Effector CD4-positive, alpha-beta T cell (primary cell): ENCODE data around the gene VEGFA.

Experiments used
- DNase-seq: peaks from one replicate; pipeline ENCODE4 v3.0.0-alpha.2; 2020

Gene VEGFA

DNA sequence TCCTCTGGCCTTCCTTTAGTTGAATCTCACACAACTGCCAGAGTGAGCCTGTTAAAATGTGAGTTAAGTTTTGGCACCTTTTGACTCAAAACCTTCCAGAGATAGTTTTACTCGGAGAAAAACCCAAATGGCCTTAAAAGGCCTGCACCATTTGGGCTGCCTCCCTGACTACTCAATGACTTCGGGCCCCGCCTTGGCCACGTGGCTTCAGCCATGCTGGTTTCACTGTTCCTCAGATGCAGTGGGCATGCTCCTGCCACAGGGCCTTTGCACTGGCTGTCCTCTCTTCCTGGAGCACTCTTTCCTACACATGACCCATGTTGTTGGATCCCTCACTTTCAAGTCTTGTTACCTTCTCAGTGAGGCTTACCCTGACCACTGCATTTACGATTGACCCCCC lies 18.3 kb downstream of the VEGFA start:
- DNase-seq, result no peak

DNA sequence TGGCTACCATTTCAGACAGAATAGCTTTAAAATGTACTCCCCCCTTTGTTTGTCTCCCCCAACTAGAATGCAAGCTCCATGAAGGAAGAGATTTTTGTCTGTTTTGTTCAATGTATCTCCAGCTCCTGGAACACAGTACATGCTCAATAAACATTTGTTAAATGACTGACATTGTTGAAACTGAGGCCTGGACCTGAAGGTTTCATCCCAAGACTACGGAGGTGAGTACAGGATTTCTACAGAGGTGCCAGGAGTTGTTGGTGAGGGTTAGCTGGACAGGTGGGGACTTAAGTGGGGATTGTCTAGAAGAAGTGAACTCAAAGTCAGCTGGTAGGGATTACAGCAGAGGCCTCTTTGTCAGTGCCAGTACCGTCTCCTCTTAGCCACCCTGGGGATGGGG lies 19.4 kb downstream of the VEGFA start:
- no peak for DNase-seq

DNA sequence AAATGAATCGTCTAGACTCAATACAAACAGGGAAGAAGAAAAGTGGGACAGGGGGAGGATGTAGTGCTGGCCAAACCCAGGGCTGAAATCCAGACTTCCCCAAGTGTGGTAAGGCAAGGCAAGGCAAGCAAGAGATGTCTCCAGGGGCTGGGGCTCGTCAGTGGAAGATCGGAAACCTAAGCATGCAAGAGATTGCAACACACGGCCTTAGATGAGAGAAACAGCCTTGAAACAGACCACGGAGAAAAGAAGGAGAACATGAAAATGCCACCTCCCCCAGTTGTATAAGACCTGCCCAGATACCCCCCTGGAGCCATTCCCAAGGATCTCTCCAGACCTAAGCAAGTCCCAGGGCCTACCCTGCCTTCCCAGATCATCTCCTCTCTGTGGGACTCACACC lies 20.0 kb downstream of the VEGFA start:
- no peak for DNase-seq

DNA sequence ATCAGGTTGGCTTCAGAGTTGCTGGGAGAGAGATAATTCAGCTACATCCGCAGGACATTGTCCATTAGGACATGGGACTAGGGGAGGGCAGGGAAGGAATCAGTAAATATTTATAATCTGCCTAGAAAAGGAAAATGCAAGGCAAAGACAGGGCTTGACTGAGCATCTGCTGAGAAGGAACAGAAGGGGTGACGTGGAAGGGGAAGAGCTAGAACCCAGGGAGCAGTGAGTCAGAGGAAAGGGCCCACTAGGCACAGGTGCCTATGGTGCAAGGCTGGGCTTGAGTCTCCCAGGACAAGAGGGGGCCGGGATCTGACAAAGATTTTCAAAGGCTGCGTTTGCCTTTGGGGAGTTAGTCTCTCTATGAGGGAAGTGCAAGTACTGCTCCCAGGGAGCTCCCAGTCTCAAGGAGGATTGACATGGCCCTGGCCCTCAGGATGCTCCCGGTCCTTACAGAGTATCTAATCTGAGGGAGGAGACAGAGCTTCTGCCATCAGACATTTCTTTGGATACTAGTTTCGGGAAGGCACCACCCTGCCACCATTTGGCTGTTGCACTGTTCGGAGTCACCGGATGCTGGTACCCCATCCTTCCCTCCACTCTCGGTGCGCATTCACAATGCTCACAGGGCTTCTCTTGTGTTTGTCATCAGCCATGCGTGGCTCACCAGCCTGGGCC lies 21.9 kb downstream of the VEGFA start:
- no peak for DNase-seq

DNA sequence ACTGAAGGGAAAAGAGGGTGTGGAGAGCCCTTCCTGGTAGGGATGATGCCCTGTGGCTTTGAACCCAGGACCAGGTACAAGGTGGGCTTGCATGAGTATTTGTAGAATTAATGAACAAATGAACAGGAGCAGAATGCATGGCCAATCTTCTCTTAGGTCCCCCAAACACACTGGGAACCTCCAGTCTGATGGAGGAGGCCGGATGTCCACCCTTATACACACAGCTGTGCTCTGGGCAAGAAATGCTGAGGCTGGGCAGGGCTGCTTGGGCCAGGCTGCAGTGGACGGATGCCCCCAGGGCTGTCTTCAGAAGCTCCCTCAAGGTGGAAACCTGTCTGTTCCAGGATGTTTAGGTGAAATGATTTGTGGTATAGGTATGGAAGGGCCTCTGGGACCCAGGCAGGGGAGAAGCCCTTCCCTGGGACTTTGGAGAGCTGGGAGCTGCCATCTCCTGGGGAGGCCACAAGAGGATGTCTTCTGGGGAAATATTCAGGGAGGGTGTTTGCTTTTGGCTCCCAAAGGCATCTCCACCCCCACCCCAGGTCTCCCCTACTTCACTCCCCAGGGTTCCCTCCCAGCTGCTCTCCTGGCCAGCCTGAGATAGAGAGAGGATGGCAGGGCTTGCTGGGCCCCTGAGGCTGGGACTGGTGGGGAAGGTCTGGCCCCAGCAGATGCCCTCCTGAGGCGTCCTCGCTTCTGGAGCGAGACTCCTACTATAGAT lies 23.3 kb downstream of the VEGFA start:
- DNase-seq, result no peak

DNA sequence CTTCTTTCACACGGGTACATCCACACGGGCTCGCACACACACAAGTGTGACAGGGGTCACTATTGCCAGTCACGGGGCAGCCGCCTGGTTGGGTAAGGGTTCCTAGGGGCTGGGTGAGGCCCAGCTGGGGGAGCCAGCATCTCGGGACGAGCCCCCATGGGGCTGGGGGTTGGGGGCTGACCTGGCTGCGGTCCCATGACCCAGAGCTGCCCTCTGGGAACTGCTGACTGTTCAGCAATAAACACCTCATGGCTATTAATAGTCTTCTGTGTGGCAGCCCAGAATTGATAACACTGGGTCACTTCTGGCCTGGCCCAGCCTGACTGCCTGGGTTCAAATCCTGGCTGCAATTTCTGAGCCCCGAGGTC lies 23.8 kb downstream of the VEGFA start:
- no peak for DNase-seq

DNA sequence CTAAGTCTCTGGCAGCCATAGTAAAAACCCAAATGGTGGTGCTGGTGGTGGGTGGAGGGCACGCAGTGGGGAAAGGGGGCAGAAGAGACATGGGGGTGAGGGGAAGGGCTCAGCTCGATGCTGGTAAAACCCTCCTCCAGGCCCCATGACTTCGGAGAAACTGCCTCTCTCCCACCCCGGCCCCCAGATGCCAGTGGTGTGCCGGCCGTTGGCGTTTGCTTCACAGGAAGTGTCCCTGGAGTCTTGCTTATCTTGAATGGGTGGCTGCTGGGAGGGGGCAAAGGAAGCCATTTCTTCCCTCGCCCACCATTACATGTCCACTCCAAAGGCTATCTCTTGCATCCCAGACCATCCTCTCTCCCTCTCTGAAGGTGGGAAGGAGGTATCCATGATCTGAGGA lies 25.4 kb downstream of the VEGFA start:
- DNase-seq, result no peak

DNA sequence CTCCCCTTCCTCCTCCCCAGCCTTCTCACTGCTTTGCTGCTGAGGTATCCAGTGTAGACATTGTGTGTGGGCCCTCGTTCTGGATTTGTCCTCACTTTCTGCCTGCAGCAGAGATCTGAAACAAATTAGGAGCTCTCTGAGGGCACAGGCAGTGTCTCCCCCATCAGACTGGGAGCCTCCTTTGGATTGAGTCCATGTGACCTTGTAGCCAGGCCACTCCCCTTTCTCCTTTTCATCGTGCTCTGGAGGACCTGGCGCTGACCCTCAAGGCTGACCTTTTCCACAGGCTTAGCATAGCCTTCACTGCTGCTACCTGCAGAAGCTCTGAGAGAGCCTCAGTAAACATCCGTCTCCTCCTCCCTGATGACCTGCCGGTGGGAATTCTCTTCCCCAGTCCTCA lies 26.2 kb downstream of the VEGFA start:
- no peak for DNase-seq

DNA sequence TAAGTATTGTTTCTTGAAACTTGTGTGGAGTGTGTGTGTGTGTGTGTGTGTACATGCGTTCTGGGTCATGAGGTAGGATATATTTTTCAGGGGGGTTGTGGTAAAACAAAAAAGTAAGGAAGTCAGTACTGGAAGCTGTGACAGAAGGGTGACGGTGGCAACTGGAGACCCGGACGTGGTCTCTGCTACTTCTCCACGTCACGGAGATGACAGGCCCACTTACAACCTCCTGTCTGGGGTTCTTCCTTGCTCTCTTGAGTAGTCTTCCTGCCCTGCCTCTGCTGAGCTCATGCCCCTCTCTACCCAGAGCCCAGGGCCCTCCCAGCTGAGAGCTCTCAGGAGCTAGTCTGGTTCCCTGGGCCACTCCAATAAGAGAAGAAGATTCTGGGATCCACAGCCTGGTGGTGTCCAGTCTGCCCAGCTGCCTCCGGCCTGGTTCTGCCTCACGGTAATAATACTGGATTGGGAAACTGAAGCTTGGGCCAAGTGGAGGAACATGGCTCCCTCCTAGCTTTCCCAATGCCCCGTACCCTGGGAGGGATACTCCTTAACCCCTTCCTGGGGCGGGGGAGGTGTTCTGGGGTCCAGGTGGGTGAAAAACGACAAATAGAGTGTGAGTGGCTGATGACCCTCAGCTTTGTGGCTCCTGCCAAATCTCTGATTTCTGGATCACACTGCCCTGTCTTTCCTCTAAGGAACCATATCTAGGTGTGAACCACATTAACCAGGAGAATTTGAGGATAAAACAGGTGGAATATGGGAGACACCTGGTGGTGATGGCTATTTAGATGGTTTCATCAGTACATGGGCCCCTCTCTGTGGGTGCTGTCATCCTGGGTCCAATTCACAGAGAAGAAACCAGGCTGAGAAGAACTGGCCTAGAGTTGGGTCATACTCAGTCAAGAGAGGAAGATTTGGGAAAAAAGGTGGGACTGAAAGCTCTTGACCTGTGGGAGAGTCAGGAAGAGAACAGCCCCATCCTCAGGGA lies 27.2 kb downstream of the VEGFA start:
- DNase-seq, result no peak

DNA sequence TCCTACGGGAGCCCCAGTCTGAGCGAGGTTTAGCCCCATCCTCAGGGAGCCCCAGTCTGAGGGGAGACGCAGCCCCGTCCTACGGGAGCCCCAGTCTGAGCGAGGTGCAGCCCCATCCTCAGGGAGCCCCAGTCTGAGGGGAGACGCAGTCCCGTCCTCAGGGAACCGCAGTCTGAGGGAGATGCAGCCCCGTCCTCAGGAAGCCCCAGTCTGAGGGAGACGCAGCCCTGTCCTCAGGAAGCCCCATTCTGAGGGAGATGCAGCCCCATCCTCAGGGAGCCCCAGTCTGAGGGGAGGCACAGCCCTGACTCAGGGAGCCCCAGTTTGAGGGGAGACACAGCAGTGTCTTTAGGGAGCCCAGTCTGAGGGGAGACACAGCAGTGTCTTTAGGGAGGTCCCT lies 27.9 kb downstream of the VEGFA start:
- DNase-seq, result no peak

DNA sequence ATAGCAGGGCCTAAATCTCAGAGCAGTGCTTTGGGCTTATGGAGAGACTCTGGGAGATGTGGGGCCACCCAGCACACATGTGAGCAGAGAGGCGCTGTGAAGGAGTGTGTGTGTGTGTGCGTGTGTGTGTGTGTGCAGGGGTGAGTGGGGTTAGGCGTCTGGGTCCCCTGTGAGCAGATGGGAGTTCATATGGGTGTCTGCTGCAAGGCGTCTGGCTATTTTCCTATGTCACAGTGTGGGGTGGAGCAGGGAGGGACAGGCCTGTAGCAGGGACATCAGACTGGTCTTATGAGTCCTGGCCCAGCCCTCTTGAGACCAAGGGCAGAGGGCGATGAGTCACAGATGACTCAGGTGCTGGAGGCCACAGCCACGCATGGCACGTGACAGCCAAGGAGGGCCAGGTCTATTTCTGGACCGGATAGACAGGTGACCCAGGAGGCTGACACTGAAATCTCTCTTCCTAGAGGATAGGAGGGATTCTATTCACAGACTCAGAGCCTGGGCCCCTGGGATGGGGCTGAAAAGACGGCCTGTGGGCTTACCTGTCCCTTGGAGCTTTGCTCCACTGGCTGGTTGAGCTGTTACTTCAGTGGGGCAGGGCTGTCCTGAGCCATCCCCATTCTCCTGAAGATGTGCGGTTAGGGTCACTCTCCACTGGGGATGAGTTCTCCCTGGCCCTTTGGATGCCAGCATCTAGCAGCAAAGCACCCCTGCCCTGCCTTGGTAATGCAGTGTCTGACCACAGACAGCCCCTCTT lies 28.9 kb downstream of the VEGFA start:
- DNase-seq, result no peak

DNA sequence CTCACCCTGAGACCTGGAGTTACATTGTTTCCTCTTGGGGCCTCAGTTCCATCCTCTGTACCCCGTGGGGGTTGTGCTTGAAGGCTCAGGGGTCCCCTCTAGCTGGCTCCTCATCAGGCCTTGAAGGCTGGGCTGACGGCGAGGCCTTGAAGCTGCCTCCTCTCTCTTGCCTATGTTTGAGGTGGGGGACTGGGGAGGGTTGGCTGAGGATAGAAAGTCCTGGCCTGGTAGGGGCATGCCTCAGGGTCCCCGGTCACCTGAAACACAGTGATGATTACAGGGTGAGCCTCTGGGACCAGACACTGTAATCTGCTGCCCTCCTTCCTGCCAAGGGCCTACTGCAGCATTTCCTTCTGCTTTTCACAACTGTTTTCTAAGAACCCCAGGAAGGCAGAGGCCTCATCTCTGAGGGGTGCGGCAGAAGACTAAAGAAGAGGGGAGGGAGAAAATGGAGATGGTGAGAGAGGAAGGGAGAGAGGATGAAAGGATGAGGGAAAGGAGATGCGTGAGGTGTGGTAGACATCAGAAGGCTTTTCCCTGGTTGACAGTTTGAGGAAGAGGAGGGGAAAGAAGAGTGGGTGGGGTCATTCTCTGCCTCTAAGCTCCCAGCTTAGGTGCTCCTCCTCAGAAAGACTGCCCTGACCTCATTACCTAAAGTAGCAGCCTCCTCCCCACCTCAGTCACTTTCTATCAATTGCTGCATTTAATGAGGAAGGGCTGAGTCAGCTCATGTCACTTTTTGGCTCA lies 29.7 kb downstream of the VEGFA start:
- no peak for DNase-seq

DNA sequence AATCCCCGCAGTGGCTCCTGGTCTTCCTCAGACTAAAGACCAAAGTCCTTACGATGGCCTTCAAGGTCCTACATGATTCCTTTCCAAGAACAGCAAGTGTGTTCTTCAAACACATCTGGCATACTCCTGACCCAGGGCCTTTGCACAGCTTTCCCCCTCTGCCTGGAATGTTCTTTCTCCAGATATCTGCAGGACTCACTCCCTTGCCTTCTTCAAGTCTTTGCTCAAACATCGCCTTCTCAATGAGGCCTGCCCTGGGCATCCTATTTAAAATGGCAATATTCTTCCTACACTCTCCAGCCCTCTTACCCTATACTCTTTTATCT lies 30.2 kb downstream of the VEGFA start:
- DNase-seq, result no peak

DNA sequence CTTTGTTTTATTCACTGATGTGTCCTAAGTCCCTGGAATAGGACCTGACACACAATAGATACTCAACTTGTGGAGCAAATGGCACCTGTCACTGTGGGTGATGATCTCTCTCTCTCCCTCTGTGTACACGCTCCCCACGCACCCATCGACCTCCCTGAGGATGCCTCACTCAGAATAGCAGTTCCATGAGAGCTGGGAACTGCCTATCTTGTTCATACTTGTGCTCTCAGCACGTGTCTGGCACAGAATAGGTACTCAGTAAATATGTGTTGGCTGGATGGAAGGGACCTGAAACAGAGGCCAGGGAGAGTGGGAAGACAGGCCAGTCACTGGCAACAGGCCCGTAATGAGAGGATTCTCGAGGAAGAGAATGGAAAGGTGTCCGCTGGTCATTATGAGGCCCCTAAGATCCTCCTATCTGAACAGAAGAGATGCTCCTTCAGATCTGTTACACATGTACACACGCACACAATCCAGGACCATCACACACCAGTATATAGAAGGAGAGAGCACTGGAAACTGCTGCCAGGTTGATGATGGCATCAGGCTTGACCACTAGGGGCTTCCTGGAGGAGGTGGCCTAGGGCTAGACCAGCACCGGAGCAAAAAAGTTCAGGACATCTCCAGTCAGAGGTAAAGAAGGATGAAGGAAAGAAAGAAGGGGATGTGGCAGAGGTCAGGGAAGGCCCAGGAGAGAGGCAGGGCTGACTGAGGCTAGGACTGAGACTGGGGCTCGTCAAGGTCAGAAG lies 30.9 kb downstream of the VEGFA start:
- DNase-seq, result no peak

DNA sequence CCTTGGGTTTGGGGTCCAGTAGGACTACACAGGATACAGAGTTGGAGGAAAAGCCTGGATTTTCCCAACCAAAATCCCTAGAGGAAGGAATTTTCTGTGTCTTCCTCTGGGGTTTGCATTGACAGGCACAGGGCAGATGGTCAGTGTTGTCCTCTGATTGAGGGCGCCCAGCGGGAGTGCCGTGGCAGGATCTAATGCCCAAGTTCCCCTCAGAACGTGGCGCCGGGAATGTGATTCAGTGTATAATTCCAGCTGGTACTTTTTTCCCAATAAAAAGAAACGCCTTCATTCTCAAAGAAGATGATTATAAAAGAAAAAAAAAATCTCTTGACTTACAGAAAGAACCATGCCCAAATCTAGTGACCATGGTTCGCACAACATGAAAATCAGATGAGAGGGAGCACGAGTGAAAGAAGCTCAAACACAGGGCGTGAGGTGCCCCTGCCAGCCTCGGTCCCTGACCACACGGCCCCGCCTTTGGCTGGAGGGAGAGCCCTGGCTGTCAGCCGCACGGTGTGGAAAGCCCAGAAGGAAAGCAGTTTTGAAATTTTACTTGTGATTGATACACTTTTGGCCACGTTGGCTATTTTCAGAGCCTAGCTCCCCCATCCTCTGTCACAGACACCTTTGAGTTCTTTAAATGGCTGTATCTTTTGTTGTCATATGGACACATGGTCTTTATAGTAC lies 31.6 kb downstream of the VEGFA start:
- no peak for DNase-seq

DNA sequence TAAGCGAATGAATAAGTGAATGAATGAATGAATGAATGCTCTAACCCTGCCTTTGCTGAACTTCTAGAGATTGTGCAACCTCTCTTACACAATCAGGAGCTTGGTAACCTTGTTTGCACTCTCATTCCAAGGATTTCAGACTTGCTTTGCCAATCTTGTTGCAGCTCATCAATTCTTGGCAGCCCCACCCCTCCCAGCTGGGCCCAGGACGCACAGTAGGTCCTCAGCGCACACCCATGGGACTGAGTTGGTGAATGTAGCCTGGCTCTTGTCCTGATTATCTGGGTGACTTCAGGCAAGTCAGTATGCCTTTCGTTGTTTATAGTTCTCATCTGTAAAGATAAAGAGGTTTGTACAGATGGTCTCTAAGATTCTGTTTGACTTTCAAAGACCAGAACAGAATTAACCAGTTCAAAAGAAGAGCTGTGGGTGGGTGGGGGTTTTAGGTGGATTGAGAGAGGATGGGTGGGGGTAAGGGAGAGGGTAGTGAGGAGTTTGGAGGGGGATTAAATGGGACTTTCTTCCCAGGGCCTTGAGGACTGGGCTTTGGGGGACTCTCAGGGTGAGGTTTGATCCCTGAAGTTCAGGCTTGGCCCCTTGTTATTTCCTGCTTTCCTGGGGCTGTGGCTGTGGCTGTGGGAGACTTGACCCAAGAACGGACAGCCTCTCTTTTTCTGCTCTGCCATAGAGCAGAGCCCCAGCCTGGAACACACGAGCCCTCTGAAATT lies 33.2 kb downstream of the VEGFA start:
- no peak for DNase-seq

DNA sequence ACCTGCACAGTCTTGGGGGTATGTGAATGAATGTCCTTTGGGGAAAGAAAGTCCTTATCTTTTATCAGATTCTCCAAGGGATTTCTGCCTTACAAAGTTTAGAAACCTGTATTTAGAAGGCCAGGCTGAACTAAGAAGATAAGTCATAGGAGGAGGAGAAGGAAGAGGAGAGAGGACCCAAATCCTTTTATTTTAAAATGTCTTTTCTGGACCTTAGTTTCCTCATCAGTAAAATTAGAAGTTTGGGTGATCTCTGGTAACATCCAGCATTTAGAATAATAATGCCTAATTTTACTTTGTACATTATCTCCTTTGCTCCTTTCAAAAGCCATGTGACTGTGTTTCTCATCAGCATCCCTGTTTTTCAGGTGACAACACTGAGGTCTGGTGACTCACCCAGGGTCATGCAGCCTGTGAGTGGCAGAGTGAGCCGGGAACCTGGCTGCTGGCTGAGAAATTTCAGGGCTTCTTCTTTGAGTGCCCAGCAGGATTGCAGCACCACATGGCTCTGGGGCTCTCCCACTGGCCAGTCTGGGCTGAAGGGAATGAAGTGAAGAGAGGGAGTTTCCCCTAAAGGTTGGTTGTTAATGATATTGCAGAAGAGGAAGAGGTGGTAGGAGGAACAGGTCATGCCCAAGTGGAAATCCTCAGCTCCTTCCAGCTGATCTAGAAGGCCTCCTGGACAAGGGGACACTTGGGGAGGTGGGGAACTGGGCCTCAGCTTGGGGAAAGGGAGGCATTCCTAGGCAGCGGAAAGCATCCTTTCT lies 34.0 kb downstream of the VEGFA start:
- DNase-seq, result no peak

DNA sequence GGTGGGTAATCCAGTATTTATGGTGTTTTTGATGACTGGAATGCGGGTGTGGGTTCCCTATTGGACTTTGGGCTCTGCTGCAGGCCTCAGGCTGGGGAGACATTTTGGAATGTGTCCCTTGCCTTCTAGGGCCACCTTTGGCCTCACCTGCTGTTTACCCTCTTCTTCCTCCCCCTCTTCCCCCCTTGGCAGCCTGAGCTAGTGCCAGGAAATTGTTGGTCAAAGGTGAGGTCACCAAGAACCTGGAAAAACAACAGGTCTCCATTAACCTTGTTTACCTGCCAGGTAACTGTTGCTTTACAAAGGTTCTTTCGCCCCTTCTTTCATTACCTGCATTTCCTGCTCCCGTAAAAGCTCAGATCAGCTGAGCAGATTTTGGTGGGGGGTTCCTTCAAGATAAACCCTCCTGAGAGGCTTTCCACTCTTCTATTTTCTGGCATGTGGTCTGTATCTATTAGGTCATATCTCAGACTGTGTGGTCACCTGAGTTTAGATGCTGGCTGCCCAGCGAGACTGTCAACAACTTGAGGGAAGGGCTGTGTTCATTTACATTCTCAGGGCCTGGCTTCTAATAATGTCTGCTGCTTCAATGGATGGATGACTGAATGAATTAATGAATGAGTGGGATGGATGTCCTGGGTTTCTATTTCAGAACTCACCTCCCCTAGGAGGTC lies 34.7 kb downstream of the VEGFA start:
- DNase-seq, result no peak

DNA sequence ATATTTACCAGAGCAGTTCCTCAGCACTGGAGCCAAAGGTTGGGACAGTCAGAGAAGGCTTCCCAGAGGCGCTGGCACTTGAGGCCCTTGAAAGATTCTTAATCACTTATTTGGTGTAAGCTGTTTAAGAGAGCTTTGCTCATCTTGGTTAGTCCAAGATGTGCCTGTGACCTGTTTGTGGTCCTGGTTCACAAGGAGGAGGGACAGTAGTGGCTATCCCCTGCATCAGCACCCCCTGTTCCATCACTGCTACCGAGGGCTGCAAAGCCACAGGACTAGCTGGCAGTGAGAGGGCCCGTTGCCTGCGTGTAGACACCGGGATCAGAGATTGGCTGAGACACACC lies 35.7 kb downstream of the VEGFA start:
- no peak for DNase-seq
